HG03460 (cell line): ENCODE measurements around the gene MINDY4.

Experiments used
- ATAC-seq: cut with Tn5 transposase; IDR thresholded peaks from one replicate; pipeline ENCODE4 v1.9.1; 2021; ENCODE audit not compliant: unreplicated experiment

MINDY4 gene

GRCh38 chr7:30771880-30772425, 736 bp downstream of the MINDY4 start:
- ATAC-seq: peak; percentile 18

- no peak for ATAC-seq
Observed at GRCh38 chr7:30772984-30773383, 1.8 kb downstream of the MINDY4 start.

GRCh38 chr7:30775992-30776391, 4.8 kb downstream of the MINDY4 start:
- ATAC-seq: no peak

- ATAC-seq: no peak
Observed at GRCh38 chr7:30776971-30777370, 5.8 kb downstream of the MINDY4 start.

- ATAC-seq: no peak
Observed at GRCh38 chr7:30778255-30779025, 7.2 kb downstream of the MINDY4 start.

- ATAC-seq: no peak
Observed at GRCh38 chr7:30779574-30779973, 8.4 kb downstream of the MINDY4 start.

GRCh38 chr7:30780941-30781340, 9.7 kb downstream of the MINDY4 start:
- ATAC-seq: no peak

- no peak for ATAC-seq
Observed at GRCh38 chr7:30782690-30783089, 11.5 kb downstream of the MINDY4 start.

GRCh38 chr7:30785786-30786185, 14.6 kb downstream of the MINDY4 start:
- no peak for ATAC-seq

- ATAC-seq: no peak
Observed at GRCh38 chr7:30787486-30787885, 16.3 kb downstream of the MINDY4 start.

- no peak for ATAC-seq
Observed at GRCh38 chr7:30788640-30789333, 17.6 kb downstream of the MINDY4 start.

- ATAC-seq: no peak
Observed at GRCh38 chr7:30789334-30789711, 18.1 kb downstream of the MINDY4 start.

GRCh38 chr7:30790356-30790755, 19.1 kb downstream of the MINDY4 start:
- no peak for ATAC-seq

- no peak for ATAC-seq
Observed at GRCh38 chr7:30791114-30791513, 19.9 kb downstream of the MINDY4 start.

- ATAC-seq: peak; percentile 18
Observed at GRCh38 chr7:30795161-30795948, 24.1 kb downstream of the MINDY4 start.

GRCh38 chr7:30796105-30796869, 25.1 kb downstream of the MINDY4 start:
- peak; percentile 18 for ATAC-seq

GRCh38 chr7:30797176-30798040, 26.2 kb downstream of the MINDY4 start:
- no peak for ATAC-seq

- peak; percentile 73 for ATAC-seq
Observed at GRCh38 chr7:30799206-30799975, 28.2 kb downstream of the MINDY4 start.
